ENCODE measurements around the gene IQCH. TPM values are rescaled to one million over a fixed set of nuclear protein-coding genes. Genes with fewer than 3 reads are reported as not detected.
"Not testable (repeated sequence)": the region's sequence is repeated elsewhere in the genome, so short reads cannot be mapped to it uniquely, and the experiment has no call there.

Gene IQCH
- total and polyA plus RNA-seq, 12 donors: 0.29 to 2.6 (median 1.2) TPM

- TF ChIP-seq CTCF (IDR thresholded peaks at IDR 0.05): no peak
Measured at GRCh38 chr15:67244971-67245478, 9.6 kb upstream of the IQCH start.

DNA sequence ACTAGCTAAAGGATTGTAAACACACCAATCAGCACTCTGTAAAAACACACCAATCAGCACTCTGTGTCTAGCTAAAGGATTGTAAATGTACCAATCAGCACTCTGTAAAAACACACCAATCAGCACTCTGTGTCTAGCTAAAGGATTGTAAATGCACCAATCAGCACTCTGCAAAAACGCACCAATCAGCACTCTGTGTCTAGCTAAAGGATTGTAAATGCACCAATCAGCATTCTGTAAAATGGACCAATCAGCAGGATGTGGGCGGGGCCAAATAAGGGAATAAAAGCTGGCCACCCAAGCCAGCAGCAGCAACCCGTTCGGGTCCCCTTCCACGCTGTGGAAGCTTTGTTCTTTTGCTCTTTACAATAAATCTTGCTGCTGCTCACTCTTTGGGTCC, 8.0 kb upstream of the IQCH start:
- ATAC-seq; H3K27ac ChIP-seq; H3K27me3 ChIP-seq; DNase-seq; intact Hi-C loops (cut with DNase I); H3K9me3 ChIP-seq; H3K4me3 ChIP-seq: not testable (repeated sequence)
- 99 to 100% methylated on average over 5 of the region's 5 CpGs for WGBS, 2 donors
- Histone ChIP-seq H3K36me3 (peaks cover 0 to 20% (median 3%) of the 10 kb centered on the region in 9 donors), H3K4me1 (peaks cover 0 to 14% (median 0%) of the 10 kb centered on the region in 9 donors)

More at GRCh38 chr15:67244971-67245478, 9.6 kb upstream of the IQCH start:
- H3K27me3 ChIP-seq: no peaks in the 10 kb centered on the region
- WGBS, 2 donors: 95% methylated on average over 3 of the region's 3 CpGs
- H3K9me3 ChIP-seq: peaks cover 0 to 8% (median 0%) of the 10 kb centered on the region in 11 donors
- no peak for DNase-seq
- no peak for ATAC-seq
- intact Hi-C loops (cut with DNase I): loop anchor here in 1 of 10 donors (5.0 kb wide), 1 partner anchor 68 kb away; no protein-coding TSS in a partner anchor
- peaks cover 0 to 28% (median 0%) of the 10 kb centered on the region in 9 donors for H3K4me1 ChIP-seq
- H3K27ac ChIP-seq: no peak overlapping the region
- H3K4me3 ChIP-seq: no peak overlapping the region
- peaks cover 0 to 20% (median 3%) of the 10 kb centered on the region in 9 donors for H3K36me3 ChIP-seq

GRCh38 chr15:67248011-67248505, 6.5 kb upstream of the IQCH start:
- Histone ChIP-seq H3K9me3 (peaks cover 0 to 8% (median 0%) of the 10 kb centered on the region in 11 donors), H3K4me1 (peaks cover 0 to 15% (median under 1%) of the 10 kb centered on the region in 9 donors), H3K27ac (no peak overlapping the region), H3K4me3 (no peak overlapping the region), H3K27me3 (no peaks in the 10 kb centered on the region), H3K36me3 (peaks cover 0 to 20% (median 3%) of the 10 kb centered on the region in 9 donors)
- no peak for ATAC-seq
- intact Hi-C loops (cut with DNase I): no loop called here
- DNase-seq: no peak
- TF ChIP-seq CTCF (IDR thresholded peaks at IDR 0.05): no peak

DNA sequence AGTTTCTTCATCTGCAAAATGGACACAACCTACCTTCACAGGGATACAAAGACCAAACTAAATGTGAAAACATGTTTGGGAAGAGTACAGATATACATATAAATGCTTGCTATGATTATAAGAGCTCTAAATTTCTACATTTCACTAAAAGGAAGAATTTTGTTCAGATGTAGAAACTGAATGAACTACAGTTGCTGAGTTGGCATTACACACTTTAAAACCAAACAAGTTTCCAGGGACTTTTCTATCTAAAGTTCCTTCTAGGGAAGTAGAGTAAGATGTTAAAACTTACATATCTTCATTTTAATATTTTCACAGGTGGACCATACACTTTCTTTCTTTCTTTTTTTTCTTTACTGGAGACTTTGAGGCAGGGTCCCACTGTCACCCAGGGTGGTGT, 4.8 kb upstream of the IQCH start:
- Histone ChIP-seq H3K4me1 (peaks cover 0 to 19% (median 10%) of the 10 kb centered on the region in 9 donors), H3K9me3 (peaks cover 0 to 8% (median 0%) of the 10 kb centered on the region in 11 donors), H3K36me3 (peaks cover 0 to 20% (median 3%) of the 10 kb centered on the region in 9 donors), H3K4me3 (no peak overlapping the region), H3K27ac (no peak overlapping the region), H3K27me3 (no peaks in the 10 kb centered on the region)
- ATAC-seq: no peak
- intact Hi-C loops (cut with DNase I): loop anchor here in 5 of 10 donors (5.0 to 10.0 kb wide), 3 partner anchors 175 to 185 kb away; partner anchors contain the start of gene SMAD3 (in 4 of the 5)
- DNase-seq: no peak
- no peak for TF ChIP-seq CTCF (IDR thresholded peaks at IDR 0.05)

DNA sequence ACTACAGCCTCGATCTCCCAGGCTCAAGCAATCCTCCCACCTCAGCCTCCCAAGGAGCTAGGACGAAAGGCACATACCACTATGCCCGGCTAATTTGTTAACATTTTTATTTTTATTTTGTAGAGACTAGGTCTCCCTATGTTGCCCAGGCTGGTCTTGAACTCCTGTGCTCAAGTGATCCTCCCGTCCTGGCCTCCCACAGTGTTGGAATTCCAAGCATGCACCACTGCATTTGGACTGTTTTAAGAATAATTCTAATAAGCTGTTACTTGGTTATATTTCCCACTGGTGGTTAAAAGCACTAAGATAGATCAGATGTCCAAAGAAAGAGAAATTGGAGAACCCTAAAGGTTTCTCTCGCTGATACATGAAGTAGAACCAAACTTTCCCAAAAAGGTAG, 3.3 kb upstream of the IQCH start:
- Histone ChIP-seq H3K4me1 (peaks cover 0 to 24% (median 14%) of the 10 kb centered on the region in 9 donors), H3K4me3 (no peak overlapping the region), H3K9me3 (peaks cover 0 to 8% (median 0%) of the 10 kb centered on the region in 11 donors), H3K27ac (no peak overlapping the region), H3K36me3 (peaks cover 0 to 9% (median 1%) of the 10 kb centered on the region in 9 donors), H3K27me3 (no peaks in the 10 kb centered on the region)
- DNase-seq: no peak
- intact Hi-C loops (cut with DNase I): loop anchor here in 5 of 10 donors (5.0 to 10.0 kb wide), 3 partner anchors 177 to 187 kb away; partner anchors contain the start of gene SMAD3 (in 4 of the 5)
- no peak for TF ChIP-seq CTCF (IDR thresholded peaks at IDR 0.05)
- no peak for ATAC-seq
- 95 to 96% methylated on average over 5 of the region's 5 CpGs for WGBS, 2 donors
